HK-2 (cell line): Measurements from ENCODE around the gene CACNG7.

Source experiments
- DNase-seq: peaks from one replicate; pipeline ENCODE4 v3.0.0-alpha.2; 2018; ENCODE audit not compliant: unreplicated experiment

CACNG7 gene

DNA sequence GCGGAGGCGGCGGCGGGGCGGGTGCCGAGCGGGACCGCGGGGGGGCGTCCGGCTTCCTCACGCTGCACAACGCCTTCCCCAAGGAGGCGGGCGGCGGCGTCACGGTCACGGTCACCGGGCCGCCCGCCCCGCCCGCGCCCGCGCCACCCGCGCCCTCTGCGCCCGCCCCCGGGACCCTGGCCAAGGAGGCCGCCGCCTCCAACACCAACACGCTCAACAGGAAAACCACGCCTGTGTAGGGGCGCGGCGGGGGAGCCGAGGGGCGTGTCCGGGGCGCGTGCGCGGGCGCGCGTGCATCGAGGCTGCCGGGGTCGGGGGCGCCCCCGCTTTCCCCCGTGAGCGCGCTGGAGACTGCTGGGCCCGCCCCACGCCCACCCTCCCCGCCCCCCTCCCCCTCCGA is 73.5 kb downstream of the CACNG7 start:
- DNase-seq: no peak

DNA sequence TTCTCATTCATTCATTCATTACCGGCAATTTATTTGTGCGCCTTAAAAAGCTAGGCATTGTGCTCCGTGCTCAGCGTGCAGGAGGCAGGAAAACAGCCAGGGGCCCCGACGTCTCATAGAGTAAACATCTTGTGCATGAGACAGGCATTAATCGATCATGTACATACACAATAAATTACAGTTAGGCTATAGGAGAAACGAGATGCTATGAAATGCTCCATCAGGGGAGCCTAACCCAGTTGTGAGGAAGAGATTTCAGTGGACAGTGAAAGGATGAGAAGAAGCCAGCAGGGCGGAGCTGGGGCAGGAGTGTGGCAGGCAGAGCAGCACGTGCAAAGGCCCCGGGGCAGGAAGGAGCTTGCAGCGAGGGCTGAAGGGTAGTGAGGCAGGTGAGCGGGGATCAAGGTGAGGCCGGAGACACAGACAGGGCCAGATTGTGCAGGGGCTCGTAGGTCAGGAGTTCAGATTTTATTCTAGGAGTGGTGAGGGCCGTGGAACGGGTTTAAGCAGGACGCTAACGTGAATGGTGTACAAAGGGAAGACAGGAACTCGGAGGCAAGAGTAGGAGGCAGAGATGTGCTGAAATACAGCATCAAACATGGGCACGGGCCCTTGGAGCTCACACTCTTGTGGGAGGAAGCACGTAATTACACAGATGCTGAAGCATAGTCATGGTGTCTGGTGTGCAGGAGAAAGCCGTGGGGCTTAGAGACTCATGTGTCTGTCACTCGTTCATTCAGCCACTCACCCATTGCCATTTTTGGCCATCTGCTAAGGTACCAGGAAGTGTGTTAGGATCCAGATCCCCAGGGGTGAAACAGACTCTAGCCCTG is 74.6 kb downstream of the CACNG7 start:
- DNase-seq: no peak

DNA sequence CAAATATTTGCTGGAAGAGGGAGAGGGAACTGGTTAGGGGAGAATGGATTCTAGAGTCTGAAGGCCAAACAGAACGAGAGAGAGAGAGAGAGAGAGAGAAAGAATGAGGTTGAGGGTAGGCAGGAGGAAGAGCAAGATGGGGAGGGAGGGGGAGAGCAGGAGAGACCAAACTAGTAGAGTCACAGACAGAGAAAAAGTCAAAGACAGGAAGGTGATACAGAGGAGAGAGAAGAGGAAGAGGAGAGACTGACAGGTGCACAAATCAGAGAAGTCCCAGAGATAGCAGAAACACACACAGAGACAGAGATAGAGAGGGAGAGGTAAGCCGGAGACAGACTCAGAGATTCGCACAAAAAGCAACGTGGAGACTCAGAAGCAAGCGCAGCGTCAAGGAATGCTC is 76.8 kb downstream of the CACNG7 start:
- no peak for DNase-seq

DNA sequence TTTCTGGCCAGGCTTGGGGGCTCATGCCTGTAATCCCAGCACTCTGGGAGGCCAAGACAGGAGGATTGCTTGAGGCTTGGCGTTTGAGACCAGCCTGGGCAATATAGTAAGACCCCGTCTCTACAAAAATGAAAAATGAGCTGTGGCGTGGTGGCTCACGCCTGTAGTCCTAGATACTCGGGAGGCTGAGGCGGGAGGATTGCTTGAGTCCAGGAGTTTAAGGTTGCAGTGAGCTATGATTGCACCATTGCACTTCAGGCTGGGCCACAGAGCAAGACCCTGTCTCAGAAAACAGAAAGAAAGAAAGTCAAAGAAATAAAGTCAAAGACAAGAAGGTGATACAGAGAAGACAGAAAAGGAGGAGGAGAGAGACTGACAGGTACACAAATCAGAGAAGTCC is 79.9 kb downstream of the CACNG7 start:
- DNase-seq: no peak

DNA sequence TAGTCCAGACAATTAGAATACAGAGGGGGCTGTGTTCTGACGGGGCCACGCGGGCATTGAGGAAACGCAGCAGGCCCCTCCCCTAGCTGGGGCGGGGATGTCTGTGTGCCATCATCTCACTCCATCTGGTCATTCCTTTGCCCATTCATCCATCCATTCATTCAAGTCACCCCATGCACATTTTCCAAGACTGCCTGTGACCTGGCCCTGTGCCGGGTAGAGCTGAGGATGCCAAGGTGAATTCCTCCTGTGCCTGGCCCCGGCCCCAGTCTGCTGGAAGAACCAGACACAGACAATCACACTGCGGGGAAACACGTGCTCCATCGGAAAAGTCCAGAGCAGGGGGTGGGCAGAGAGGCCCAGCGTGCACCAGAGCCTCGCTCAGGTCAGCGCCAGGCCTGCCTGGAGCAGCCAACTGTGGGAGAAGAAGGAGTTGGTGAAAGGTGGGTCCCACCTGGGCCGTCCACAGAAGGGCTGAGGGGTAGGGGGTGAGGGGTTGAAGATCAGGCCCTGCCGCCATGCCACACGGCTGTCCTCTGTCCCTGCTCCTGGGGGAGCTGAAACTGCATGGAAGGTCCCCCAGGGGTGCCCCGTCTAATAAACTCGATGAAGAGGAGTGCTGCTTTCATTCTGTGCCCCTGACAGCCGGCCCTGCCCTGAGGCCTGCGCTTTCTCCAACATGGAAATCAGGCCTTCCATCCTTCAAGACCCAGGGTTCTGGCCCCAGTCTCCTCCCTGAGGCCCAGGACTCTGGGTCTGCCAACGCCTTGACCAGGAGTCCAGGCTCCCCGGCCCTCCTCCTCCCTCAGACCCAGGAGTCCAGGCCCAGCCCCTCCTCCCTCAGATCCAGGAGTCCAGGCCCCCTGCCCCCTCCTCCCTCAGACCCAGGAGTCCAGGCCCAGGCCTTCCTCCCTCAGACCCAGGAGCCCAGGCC is 80.8 kb downstream of the CACNG7 start:
- DNase-seq: no peak

DNA sequence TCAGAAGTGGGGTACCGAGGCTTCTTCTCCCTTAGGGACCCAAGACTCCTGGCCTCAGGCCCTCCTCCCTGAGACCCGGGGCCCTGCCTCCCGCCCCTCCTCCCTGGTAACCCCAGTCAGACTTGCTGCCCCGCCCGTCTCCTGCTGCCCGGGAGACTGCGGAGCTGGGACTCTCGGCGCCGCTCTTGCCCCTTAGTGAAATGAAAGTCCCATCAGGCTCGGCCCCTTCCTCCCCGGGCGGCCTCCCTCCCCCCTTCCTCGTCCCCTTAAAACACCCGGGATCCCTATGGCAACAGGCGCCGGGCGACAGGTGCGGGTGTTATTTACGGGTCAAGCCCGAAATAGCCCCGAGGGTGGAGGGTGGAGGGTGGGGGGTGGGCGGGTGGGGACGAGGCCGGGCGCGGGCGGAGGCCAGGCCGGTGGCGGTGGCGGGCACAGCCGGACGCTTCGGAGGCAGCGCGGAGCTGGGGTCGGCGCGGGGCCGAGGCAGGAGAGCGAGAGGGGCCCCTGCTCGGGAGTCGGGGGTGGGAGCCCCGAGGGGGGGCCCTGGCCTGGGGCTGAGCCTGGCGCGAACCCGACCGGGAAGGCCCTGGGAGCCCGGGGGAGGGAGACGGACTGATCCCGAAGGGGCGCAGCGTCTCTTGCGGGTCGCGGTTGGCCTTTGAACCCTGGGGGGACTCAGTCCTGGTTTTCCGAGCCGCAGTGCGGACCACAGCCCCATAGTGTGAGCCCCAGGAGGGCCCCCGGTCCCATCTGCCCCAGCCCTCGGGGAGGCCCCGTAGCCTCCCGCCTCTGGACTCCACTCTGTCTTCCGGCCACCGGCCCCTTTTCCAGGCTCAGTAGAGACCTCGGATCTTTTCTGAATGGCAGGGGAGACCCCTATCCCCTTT is 82.4 kb downstream of the CACNG7 start, which contains the start of gene CACNG6:
CACNG6 (plus strand) TSS at position 414 of the 890 bp plus-strand sequence. CDS start 1,241 bp downstream, outside the sequence.
- DNase-seq: no peak

DNA sequence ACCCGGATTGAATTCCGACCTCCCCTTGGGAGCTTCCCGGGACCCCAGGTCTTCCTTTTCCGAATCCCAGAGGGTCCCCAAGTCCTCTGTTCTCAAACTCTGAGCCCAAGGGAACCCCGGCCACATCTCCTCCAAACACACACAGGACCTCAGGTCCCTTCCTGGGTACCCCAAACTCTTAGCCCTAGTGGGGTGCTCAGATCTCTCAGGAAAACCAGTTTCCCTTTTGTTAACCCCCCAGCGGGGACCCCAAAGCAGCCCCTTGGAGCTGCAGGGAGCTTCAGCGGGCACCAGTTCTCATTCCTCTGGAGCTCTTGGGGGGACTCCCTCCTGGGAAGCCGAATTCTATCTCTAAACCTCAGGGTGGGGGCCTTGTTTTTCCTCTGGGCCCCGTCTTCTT is 83.1 kb downstream of the CACNG7 start:
- no peak for DNase-seq

DNA sequence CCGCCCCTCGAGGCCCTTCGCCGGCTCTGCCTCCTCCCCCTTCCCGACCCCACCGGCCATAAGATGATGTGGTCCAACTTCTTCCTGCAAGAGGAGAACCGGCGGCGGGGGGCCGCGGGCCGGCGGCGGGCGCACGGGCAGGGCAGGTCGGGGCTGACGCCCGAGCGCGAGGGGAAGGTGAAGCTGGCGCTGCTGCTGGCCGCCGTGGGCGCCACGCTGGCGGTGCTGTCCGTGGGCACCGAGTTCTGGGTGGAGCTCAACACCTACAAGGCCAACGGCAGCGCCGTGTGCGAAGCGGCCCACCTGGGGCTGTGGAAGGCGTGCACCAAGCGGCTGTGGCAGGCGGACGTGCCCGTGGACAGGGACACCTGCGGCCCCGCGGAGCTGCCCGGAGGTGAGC is 83.7 kb downstream of the CACNG7 start:
- DNase-seq: no peak

DNA sequence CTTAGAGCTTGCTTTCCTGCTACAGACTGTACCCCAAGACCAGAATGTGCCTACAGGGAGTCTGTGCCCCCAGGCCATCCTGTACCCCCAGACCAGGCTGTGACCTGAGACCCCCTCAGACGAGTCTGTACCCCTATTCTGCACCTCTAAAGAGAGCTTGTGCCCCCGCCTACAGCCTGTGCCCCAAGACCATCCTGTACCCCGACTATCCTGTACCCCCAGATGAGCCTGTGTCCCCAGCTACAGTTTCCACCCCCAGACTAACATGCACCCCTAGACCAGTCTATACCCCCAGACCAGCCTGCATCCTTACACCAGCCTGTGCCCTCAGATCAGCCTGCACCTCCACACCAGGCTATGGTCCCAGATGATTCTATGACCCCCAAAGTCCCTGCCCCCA is 84.4 kb downstream of the CACNG7 start:
- DNase-seq: no peak
